H1 (cell line): ENCODE measurements around the gene TMEM63C. TPM values are rescaled to one million over a fixed set of nuclear protein-coding genes. Genes with fewer than 3 reads are reported as not detected.

Experiments used
- GABPA ChIP-seq: IDR thresholded peaks from 2 replicates; pipeline ENCODE4 v1.6.1; 2011; ENCODE audit warnings: mild to moderate bottlenecking, low read length, moderate library complexity, borderline replicate concordance; ENCODE audit not compliant: insufficient read depth
- PHF8 ChIP-seq: fragments of 200-600 bp; sonication (generic); conservative IDR thresholded peaks from 2 replicates; pipeline ENCODE4 v1.7.1; 2012; ENCODE audit warnings: low read depth, mild to moderate bottlenecking, inconsistent platforms, low read length, moderate library complexity
- SIN3A ChIP-seq, 2 experiments: IDR thresholded peaks in 1 of 2; conservative IDR thresholded peaks in 1 of 2; 2 replicates each; pipeline ENCODE4 v1.6.1; 2011 to 2012; ENCODE audit warnings: low read length in 2 of 2, improper control_type of control experiment in 1 of 2, low read depth in 1 of 2, mild to moderate bottlenecking in 1 of 2
- SRF ChIP-seq: IDR thresholded peaks from 2 replicates; pipeline ENCODE4 v1.6.1; 2011; ENCODE audit warnings: mild to moderate bottlenecking, low read depth, low read length, moderate library complexity
- TAF7 ChIP-seq: optimal IDR thresholded peaks from 2 replicates; pipeline ENCODE3; 2011; ENCODE audit warnings: low read depth, mild to moderate bottlenecking, inconsistent platforms, low read length, moderate library complexity, borderline replicate concordance
- polyA plus RNA-seq, 7 experiments: library from polyadenylated mRNA; depleted of rRNA in 3 of 7; stranded (reverse) in 5 of 7; unstranded in 2 of 7; fragments of >200 nt in 5 of 7; fragments of 200-250 nt in 2 of 7; gene quantifications; 1 replicate in 5 of 7; 2 replicates in 1 of 7; 4 replicates in 1 of 7; pipeline versions ENCODE4 v1.2.1 to v1.2.3, GENCODE V29; 2011 to 2013; ENCODE audit warnings: missing spikeins in 2 of 7, mixed read lengths in 2 of 7
- total RNA-seq: library from RNA; stranded (reverse); fragmentation: NEBNext Ultra II Directional; extraction: Animal tissue kit (Norgen Biotek cat#: 25700); gene quantifications from 2 replicates; pipeline ENCODE4 v1.2.1, GENCODE V29; 2021
- TF ChIP-seq, protein P1 (sequence below): IDR thresholded peaks from 2 replicates; pipeline ENCODE4 v1.6.1; 2011; ENCODE audit warnings: low read length, improper control_type of control experiment

TMEM63C gene
- total and polyA plus RNA-seq, 2 of the 8 experiments (the other 6 are each of a cell fraction or from before 2014, with no cell fraction given), result 3.0 to 7.6 TPM

DNA sequence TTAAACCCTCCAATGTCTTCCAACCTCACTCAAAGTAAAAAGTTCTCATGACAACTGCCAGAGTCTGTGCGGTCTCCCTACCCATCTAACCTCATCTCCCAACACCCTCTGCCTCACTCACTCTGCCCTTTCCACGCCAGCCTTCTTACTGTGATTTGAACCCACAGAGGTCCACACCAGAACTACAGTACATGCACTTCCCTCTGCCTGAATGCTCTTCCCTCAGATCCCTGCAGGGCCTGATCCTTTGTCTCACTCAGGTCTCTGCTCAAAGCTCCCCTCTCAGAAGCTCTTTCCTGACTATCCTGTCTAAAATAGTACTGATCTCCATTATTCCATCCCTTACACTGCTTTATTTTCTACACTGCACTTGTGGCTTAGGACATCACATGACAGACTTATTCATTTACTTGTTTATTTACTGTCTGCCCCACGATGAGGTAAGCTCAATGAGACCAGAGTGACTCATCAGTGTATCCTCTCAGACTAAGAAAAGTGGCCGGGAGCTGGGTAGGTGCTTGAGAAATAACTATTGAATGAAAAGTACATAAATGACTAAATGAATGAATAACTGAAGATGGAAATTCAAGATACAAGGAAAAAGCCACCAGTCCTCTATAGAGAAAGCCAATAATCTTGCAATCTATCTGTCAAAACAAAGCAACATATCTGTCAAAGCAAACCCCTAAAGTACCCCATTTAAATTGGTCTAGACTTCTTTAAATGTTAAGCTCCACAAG is 122.0 kb downstream of the TMEM63C start (continued):
- no peak for TF ChIP-seq SIN3A (conservative IDR thresholded peaks at IDR 0.05 in 1 of 2, IDR thresholded peaks at IDR 0.05 in 1 of 2; ENCODE audit: low read depth in 1 of 2, low read length in 2 of 2)
- no peak for TF ChIP-seq PHF8
- TF ChIP-seq SRF, result no peak
- TF ChIP-seq TAF7, result no peak
- TF ChIP-seq GABPA, result no peak
- TF ChIP-seq, protein P1, sequence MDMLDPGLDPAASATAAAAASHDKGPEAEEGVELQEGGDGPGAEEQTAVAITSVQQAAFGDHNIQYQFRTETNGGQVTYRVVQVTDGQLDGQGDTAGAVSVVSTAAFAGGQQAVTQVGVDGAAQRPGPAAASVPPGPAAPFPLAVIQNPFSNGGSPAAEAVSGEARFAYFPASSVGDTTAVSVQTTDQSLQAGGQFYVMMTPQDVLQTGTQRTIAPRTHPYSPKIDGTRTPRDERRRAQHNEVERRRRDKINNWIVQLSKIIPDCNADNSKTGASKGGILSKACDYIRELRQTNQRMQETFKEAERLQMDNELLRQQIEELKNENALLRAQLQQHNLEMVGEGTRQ, result no peak
